AG04450 (cell line): ENCODE results near the gene RNH1. TPM values are rescaled to one million over a fixed set of nuclear protein-coding genes. Genes with fewer than 3 reads are reported as not detected.

Experiments
- CTCF ChIA-PET: fragments of 300-600, 350-600 bp; formaldehyde crosslinking; extraction: SDS; loops from one replicate; lab custom pipeline; 2022; ENCODE audit warnings: antibody characterized with exemption, inconsistent platforms; lab: Charles Lee
- POLR2A ChIA-PET: fragments of 350-600 bp; formaldehyde crosslinking; extraction: SDS; loops from one replicate; lab custom pipeline; 2021; ENCODE audit warnings: antibody characterized with exemption, inconsistent platforms; lab: Yijun Ruan, JAX
- DNase-seq: peaks from one replicate; pipeline ENCODE4 v3.0.0-alpha.2; 2011; ENCODE audit warnings: low read depth, low spot score
- H3K27ac ChIP-seq: one replicate; pipeline ENCODE4 v1.5.1; 2012; ENCODE audit warnings: low read depth, low read length, control low read depth
- H3K27me3 ChIP-seq: one replicate; pipeline ENCODE4 v1.6.0; 2012; ENCODE audit warnings: low read length; ENCODE audit not compliant: control insufficient read depth, insufficient read depth
- H3K4me3 ChIP-seq: 2 replicates; pipeline ENCODE4 v1.5.1; 2011; ENCODE audit warnings: mild to moderate bottlenecking, low read depth, low read length, control low read depth
- H3K9me3 ChIP-seq: 2 replicates; pipeline ENCODE4 v1.5.1; 2012; ENCODE audit warnings: low read length; ENCODE audit not compliant: control insufficient read depth, insufficient read depth
- polyA plus RNA-seq: library from polyadenylated mRNA; depleted of rRNA; stranded (reverse); fragments of >200 nt; gene quantifications from 2 replicates; pipeline ENCODE4 v1.2.3, GENCODE V29; 2011
- TF ChIP-seq, protein P1 (sequence below): IDR thresholded peaks from 2 replicates; pipeline ENCODE4 v1.5.1; 2011; ENCODE audit warnings: low read depth, low read length, control low read depth, inconsistent platforms

RNH1 gene
- polyA plus RNA-seq, 1 experiment = 98.6 TPM

DNA sequence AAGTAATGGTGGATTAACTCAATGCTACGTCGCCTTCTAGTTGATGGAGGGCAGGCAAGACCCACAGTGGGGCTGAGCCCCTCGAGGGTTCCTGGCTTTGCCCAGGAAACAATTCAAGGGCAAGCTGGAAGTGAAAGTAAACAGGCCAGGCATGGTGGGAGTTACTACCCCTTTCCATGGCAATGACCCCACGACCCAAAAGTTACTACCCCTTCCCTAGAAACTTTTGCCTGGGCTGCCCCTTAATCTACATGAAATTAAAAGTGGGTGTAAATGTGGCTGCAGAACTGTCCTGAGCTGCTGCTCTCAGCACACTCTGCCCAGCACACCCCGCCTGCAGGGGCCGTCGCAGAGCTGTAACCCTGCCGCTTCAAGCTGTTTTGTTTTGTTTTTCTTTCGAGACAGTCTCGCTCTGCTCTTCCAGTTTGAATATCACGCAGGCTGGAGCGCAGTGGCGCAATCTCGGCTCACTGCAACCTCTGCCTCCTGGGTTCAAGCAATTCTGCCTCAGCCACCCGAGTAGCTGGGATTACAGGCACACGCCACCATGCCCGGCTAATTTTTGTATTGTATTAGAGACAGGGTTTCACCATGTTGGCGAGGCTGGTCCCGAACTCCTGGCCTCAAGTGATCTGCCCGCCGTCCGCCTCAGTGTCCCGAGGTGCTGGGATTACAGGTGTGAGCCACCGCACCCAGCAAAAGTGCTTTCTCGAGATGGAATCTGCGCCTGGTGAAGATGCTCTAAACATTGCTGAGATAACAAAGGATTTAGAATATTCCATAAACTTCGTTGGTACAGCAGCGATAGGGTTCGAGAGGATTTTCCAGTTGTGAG, 5.9 kb upstream of the RNH1 start:
- ChIA-PET CTCF (interaction anchor here (0.7 kb wide), 1 partner anchor 20 kb away, joined by 5 read pairs; no protein-coding TSS in a partner anchor), POLR2A (no interaction called here)
- Histone ChIP-seq H3K4me3 (no peak overlapping the region), H3K27me3 (no peaks in the 10 kb centered on the region), H3K9me3 (peaks cover 13% of the 10 kb centered on the region), H3K27ac (no peak overlapping the region)
- TF ChIP-seq, protein P1, sequence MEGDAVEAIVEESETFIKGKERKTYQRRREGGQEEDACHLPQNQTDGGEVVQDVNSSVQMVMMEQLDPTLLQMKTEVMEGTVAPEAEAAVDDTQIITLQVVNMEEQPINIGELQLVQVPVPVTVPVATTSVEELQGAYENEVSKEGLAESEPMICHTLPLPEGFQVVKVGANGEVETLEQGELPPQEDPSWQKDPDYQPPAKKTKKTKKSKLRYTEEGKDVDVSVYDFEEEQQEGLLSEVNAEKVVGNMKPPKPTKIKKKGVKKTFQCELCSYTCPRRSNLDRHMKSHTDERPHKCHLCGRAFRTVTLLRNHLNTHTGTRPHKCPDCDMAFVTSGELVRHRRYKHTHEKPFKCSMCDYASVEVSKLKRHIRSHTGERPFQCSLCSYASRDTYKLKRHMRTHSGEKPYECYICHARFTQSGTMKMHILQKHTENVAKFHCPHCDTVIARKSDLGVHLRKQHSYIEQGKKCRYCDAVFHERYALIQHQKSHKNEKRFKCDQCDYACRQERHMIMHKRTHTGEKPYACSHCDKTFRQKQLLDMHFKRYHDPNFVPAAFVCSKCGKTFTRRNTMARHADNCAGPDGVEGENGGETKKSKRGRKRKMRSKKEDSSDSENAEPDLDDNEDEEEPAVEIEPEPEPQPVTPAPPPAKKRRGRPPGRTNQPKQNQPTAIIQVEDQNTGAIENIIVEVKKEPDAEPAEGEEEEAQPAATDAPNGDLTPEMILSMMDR = no peak
- no peak for DNase-seq

DNA sequence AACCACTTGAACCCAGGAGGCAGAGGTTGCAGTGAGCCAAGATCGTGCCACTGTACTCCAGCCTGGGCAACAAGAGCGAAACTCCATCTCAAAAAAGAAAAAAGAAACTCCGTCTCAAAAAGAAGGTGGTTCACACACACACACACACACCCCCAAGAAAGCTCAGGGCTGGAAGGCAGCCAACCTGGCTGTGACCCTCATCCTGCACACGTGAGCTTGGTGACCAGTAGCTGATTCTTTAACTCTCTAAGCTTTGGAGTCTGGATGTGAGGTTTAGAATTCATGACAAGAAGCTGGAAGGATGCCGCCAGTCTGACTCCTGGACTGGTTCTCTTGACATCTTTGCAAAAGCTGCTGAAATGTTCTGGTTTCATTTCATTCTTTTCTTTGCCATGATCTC, 1.9 kb upstream of the RNH1 start:
- DNase-seq = no peak
- TF ChIP-seq, protein P1 = no peak
- Histone ChIP-seq H3K4me3 (no peak overlapping the region), H3K27ac (no peak overlapping the region), H3K9me3 (no peaks in the 10 kb centered on the region; the same call in 1 of the 2 replicates), H3K27me3 (no peaks in the 10 kb centered on the region)
- ChIA-PET CTCF (interaction anchor here (0.6 to 3.6 kb wide), 3 partner anchors 10 to 69 kb away, joined by 3 to 33 read pairs (median 5); no protein-coding TSS in a partner anchor), POLR2A (interaction anchor here (0.7 kb wide), 1 partner anchor 24 kb away, joined by 3 read pairs; no protein-coding TSS in a partner anchor)

DNA sequence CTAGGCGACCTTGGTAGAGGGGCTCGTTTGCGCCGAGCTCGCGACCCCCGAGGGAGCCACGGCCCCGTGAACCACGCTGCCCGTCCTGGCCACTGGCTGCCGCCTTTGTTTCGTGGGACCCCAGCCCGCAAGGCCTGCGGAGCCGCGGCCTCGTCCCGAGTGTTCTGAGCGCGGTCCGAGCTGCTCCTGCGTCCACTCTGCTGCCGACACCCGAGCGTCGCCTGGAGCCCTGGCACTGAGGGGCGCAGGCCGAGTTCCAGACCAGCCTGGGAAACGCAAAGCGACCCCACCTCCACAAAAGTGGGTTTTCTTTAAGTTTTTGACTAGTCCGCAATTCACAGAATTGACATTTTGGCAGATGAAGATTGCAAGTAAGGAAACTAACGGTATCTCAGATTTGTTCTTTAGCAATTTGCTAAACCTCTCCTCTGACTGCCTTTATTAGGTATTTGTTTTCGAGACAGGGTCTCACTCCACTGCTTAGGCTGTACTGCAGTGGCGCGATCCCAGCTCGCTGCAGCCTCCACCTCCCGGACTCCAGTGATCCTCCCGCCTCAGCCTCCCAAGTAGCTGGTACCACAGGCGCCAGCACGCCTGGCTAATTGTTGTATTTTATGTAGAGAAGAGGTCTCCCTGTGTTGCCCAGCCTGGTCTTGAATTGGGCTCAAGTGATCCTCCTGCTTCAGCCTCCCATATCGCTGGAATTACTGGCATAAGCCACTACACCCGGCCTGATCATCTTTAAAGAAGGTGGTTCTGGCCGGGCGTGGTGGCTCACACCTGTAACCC, 879 bp upstream of the RNH1 start:
- CTCF ChIA-PET = interaction anchor here (3.6 kb wide), 1 partner anchor 11 kb away, joined by 33 read pairs; no protein-coding TSS in a partner anchor
- DNase-seq = no peak
- H3K27me3 ChIP-seq = no peaks in the 10 kb centered on the region
- peak overlapping the region; percentile 75 for H3K4me3 ChIP-seq
- TF ChIP-seq, protein P1 = no peak
- no peaks in the 10 kb centered on the region; the same call in 1 of the 2 replicates for H3K9me3 ChIP-seq
- POLR2A ChIA-PET = interaction anchor here (0.7 kb wide), 1 partner anchor 58 kb away, joined by 3 read pairs; no protein-coding TSS in a partner anchor
- peak overlapping the region; percentile 61 for H3K27ac ChIP-seq

DNA sequence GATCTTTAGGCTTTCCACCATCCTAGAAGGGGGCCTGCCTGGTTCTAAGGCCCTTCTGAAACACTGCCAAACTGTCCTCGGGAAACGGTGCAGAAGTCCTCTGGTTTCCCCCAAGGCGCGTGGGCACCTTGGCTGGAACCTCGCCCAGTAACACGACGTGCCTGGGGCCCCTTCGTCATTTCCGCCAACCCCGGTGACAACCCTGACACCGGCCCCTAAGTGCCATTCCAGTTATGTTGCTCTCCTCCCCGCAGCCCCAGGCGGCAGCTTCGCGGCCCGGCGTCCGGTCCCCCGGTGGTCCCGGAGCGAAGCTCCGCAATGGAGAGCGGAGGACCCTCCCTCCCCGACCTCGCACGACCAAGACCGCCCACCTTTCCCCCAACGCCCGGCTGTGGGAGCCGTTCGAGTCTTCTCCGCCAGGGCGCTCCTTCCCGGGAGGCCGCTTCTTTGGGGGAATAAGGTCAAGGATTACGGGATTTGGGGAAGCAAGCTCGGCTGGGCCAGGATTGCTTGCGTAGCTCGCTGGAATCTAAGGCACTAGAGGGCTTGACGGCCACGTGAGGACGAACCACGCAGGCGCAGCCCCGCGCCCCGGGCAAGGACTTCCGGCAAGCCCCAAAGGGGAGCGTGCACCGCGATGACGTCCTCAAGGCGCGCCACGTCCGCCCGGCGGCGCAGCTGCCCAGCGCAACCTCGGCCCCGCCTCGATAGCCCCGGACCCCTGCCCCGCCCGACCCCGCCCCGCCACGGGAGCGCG, 626 bp downstream of the RNH1 start:
- Histone ChIP-seq H3K4me3 (peak overlapping the region; percentile 95), H3K27me3 (no peaks in the 10 kb centered on the region), H3K27ac (peak overlapping the region; percentile 99), H3K9me3 (no peaks in the 10 kb centered on the region; the same call in 1 of the 2 replicates)
- TF ChIP-seq, protein P1 = no peak
- POLR2A ChIA-PET = interaction anchor here (0.6 to 1.6 kb wide), 7 partner anchors 14 to 882 kb away, joined by 3 to 10 read pairs (median 3); partner anchors contain the start of gene PHRF1
- DNase-seq = peak; percentile 97
- CTCF ChIA-PET = no interaction called here
